Endometrial microvascular endothelial cells (primary cell): Measurements from ENCODE around the gene LMX1A. TPM values are rescaled to one million over a fixed set of nuclear protein-coding genes. Genes with fewer than 3 reads are reported as not detected.

ENCODE experiments used
- in situ Hi-C: cut with HindIII; loops from 2 replicates; pipeline ENCODE4 v1.10.0; 2017; ENCODE audit warnings: low sequenced_read_pairs, low pct_unique_long_range_greater_than_20kb; ENCODE audit errors: inconsistent ontology term
- total RNA-seq: library from RNA; depleted of rRNA; stranded (reverse); fragments of >200 nt; gene quantifications from one replicate; pipeline ENCODE4 v1.2.3, GENCODE V29; 2015; ENCODE audit errors: inconsistent ontology term

Gene LMX1A
- total RNA-seq, 1 donor from 2014 or later: not detected

DNA sequence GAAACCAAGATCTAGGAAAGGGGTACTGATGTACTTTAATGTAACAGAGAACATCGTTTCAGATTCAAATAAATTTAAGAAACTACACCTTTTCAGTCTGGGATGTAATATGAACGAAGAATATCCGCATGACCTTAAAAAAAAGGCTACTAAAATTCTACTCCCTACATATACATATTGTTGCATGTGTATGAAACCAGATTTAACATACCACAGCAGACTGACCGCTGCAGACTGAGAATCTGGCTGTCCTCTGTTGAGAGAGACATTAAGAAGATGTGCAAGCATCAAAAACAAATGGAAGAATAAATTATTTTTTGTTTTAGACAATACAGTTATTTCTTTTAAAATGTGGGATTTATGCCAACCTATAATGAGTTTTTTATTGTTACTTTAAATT is 166.6 kb downstream of the LMX1A start:
- in situ Hi-C loops: no loop called here

DNA sequence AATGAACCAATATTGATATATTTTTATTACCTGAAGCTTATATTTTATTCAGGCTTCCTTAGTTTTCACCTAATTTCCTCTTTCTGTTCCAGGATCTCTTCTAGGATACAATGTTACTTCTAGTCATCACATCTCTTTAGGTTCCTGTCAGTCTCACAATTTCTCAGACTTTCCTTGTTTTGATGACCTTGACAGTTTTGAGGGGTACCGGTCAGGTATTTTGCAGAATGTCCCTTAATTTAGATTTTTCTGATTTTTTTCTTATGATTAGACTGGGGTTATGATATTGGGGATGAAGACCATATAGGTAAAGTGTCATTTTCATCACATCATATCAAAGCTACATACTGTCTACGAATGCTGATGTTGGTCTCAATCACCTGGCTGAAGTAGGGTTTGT is 167.5 kb downstream of the LMX1A start:
- in situ Hi-C loops: no loop called here

GRCh38 chr1:165187031-165188009 is 169.2 kb downstream of the LMX1A start:
- in situ Hi-C loops: no loop called here

- in situ Hi-C loops: no loop called here
Observed at GRCh38 chr1:165185161-165185889, 171.2 kb downstream of the LMX1A start.

- in situ Hi-C loops: no loop called here
Observed at GRCh38 chr1:165182975-165183374, 173.5 kb downstream of the LMX1A start.

DNA sequence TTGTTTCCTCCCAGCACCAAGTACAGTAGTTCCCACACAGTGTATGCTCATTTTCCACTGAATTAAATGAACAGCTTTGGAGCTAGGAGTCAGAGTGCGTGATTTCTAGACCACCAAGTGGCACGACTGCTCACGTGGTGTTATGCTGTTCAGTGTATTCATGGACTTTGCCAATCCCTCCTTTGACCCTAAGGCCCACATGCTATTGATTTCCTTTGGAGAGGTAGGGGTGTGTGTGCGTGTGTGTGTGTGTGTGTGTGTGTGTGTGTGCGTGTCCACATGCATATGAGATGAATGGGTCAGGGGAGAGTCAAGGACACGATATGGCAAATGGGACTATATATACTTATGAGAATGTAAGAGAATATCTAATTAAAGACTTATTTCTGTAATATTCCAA is 177.2 kb downstream of the LMX1A start:
- in situ Hi-C loops: no loop called here

GRCh38 chr1:165174491-165174890 is 182.0 kb downstream of the LMX1A start:
- in situ Hi-C loops: no loop called here

DNA sequence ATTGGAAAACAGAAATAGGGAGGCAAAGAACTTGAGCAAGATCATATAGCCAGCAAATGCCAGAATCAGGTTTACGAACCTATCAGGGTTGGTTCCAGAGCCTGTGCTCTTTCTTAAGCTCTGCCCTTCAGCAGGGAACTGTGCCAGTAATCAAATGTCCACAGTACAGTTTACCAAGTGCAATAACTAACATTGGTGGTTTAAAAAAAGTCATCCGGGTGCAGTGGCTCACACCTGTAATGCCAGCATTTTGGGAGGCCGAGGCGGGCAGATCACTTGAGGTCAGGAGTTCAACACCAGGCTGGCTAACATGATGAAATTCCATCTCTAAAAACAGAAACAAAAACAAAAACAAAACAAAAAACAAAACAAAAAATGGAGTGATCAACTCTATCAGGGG is 182.7 kb downstream of the LMX1A start:
- in situ Hi-C loops: no loop called here

DNA sequence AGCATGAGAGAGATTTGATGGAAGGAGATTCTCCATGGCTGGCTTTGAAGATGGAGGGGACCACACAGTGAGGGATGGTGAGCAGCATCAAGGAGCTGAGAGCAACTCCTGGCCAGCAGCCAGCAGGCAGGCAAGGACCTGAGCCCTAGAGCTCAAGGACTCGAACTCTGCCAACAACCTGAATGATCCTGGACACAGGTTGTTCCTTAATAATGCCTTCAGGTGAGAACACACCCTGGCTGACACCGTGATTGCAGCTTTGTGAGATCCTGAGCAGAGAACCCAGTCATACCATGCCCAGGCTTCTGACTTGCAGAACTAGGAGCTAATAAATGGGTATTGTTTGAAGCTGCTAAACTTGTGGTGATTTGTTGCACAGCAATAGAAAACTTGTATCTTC is 183.1 kb downstream of the LMX1A start:
- in situ Hi-C loops: no loop called here

- in situ Hi-C loops: no loop called here
Observed at GRCh38 chr1:165172666-165173065, 183.8 kb downstream of the LMX1A start.

DNA sequence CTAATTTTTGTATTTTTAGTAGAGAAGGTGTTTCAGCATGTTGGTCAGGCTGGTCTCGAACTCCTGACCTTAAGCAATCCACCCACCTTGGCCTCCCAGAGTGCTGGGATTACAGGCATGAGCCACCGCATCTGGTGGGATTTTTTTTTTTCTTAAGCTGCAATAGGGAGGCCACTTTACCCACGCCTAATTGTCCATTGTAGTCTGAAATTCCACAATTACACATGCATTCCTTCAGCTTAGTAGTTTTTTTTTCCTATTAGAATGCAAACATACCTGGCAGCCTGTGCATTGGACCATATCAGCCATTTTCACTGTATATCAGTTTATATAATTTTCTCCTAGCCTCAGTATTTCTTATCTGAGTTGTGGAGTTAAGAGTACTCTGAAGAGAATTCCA is 186.8 kb downstream of the LMX1A start:
- in situ Hi-C loops: no loop called here

DNA sequence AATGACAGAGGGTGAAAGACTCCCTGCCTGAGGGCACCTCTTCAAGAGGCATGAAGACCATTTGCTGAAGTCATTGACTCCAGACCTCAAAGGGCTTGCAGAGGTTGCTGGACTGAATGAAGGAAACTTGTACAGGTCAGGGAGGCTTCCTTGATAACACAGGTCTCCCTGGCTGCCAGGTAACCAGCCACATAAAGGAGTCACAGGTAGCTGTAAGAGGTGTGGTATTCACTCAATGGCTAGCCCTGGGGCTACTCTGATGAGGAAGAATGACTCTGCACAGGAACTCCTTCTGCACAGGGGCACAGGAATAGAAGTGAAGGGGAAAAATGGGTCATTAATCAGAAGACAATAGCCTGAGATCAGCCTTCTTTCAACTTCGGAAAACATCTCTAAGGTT is 187.5 kb downstream of the LMX1A start:
- in situ Hi-C loops: no loop called here

- in situ Hi-C loops: no loop called here
Observed at GRCh38 chr1:165168467-165168866, 188.0 kb downstream of the LMX1A start.

DNA sequence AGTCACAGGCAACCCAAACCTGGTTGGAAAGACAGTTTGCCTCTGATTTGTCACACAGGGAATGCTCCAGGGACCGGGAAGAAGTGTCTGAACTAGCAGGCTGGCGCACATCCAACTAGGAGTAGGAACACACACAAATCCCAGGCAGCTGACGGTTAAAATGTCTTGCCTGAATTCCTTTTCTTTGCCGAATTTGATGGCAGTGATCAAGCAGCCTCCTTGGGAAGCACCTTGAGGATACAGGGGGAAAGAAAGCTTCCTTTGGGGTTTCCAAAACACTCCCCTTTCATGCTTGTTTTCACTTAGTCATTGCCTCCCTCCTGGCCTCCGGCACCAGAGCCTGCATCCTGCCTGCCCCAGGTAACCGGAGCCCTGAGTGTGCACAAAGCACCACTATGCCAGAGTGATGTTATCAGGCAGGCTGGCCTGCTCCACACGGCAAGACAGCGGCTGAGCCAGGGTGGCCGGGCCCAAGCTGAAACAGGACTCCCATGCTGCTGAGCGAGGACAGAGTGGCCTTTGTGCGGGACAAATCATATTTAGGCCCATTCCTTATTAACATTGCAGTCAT is 193.8 kb downstream of the LMX1A start:
- in situ Hi-C loops: no loop called here

DNA sequence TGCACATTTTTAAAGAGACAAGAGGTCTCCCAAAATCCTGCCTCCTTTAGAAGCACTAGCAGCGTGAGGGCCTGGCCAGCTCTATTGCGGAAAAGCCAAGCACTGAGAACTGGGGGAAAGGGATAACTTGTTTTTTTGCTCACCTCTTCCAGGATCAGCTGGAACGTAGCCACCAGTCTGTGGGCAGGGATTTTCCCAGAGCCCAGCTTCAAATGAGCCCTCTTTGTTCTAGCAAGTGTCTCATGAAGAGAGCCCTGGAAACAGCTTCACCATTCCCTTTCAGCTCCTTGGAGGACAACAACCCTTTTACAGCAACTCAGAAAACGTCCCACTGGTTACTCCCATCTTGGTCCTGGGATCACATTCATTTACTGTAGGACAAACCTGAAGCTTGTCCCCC is 195.4 kb downstream of the LMX1A start:
- in situ Hi-C loops: no loop called here

- in situ Hi-C loops: no loop called here
Observed at GRCh38 chr1:165153182-165153581, 203.3 kb downstream of the LMX1A start.

DNA sequence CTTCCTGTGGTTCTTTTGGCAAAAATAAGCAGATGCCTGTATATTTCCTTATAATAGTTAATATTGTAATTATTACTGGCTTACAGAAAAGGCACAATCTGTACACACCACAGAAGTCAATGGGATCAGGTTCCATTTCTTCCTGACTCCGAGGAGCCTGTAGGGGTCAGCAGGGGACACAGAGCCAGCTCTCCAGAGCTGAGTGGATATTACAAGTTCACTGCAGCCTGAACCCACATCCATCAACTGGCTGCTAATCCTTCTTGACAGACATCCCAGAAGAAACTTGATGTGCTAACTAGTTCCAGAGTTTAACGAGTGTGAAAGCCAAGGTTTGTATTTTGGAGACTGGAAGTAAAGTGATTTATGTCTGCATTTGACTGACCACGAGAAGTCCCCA is 203.8 kb downstream of the LMX1A start:
- in situ Hi-C loops: no loop called here

DNA sequence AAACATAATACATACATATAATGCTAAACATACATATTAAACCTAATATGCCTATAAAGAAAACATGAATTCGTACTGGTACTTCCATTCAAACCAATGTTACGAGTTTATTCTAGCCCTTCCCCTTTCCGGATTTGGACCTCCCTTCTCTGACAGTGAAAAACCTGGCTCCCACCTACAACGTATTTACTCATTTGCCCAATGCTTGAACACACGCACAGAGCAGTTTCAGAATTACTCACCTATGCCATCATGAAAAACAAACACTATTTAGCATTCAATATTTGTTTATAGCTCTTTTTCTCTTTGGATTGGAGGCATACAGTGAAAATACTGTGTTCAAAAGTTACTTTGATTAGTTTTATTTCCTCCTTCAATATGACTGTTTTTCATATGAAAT is 204.4 kb downstream of the LMX1A start:
- in situ Hi-C loops: no loop called here
